ENCODE results near the gene SIL1. TPM values are rescaled to one million over a fixed set of nuclear protein-coding genes. Genes with fewer than 3 reads are reported as not detected.
A peak's percentile ranks its signal among the peaks of the same experiment; 100 is the strongest.

The SIL1 gene
- total and polyA plus RNA-seq, 8 donors, result 22.2 to 83.6 (median 33.4) TPM

GRCh38 chr5:138978080-138978479 lies 220.1 kb downstream of the SIL1 start:
- no peak for DNase-seq
- Histone ChIP-seq H3K27me3 (no peaks in the 10 kb centered on the region), H3K27ac (no peak overlapping the region), H3K9me3 (no peaks in the 10 kb centered on the region), H3K4me1 (peaks cover 8 to 39% (median 22%) of the 10 kb centered on the region in 4 donors), H3K36me3 (no peaks in the 10 kb centered on the region), H3K4me3 (no peak overlapping the region)
- TF ChIP-seq EP300 (IDR thresholded peaks at IDR 0.05), result no peak
- no peak for TF ChIP-seq POLR2AphosphoS5 (IDR thresholded peaks at IDR 0.05)
- no peak for TF ChIP-seq CTCF (IDR thresholded peaks at IDR 0.05)
- no peak for TF ChIP-seq POLR2A (IDR thresholded peaks at IDR 0.05)
- intact Hi-C loops (cut with DNase I; ENCODE audit: low total_unique reads), result no loop called here
- 70 to 100% (median 92%) methylated on average over 1 of the region's 1 CpG for WGBS, 5 donors

GRCh38 chr5:138975098-138975847 lies 222.9 kb downstream of the SIL1 start:
- Histone ChIP-seq H3K9me3 (no peaks in the 10 kb centered on the region), H3K36me3 (no peaks in the 10 kb centered on the region), H3K4me3 (no peak overlapping the region), H3K27me3 (no peaks in the 10 kb centered on the region), H3K27ac (peak overlapping the region in 4 of 5 donors; percentile 47 to 80 (median 73)), H3K4me1 (peaks cover 8 to 49% (median 29%) of the 10 kb centered on the region in 4 donors)
- peak in 1 of 2 donors; percentile 79 for DNase-seq
- intact Hi-C loops (cut with DNase I; ENCODE audit: low total_unique reads), result no loop called here
- TF ChIP-seq EP300 (IDR thresholded peaks at IDR 0.05) (no peak), POLR2AphosphoS5 (IDR thresholded peaks at IDR 0.05) (no peak), POLR2A (IDR thresholded peaks at IDR 0.05) (no peak), CTCF (IDR thresholded peaks at IDR 0.05) (no peak)
- WGBS, 5 donors, result 75 to 85% (median 81%) methylated on average over 9 to 10 of the region's 10 CpGs

GRCh38 chr5:138974227-138975063 lies 223.7 kb downstream of the SIL1 start:
- Histone ChIP-seq H3K9me3 (no peaks in the 10 kb centered on the region), H3K36me3 (no peaks in the 10 kb centered on the region), H3K4me1 (peaks cover 8 to 52% (median 32%) of the 10 kb centered on the region in 4 donors), H3K27me3 (no peaks in the 10 kb centered on the region), H3K27ac (peak overlapping the region; percentile 47 to 80 (median 72)), H3K4me3 (no peak overlapping the region)
- 18 to 57% (median 34%) methylated on average over 8 of the region's 8 CpGs for WGBS, 5 donors
- intact Hi-C loops (cut with DNase I; ENCODE audit: low total_unique reads), result no loop called here
- TF ChIP-seq CTCF (IDR thresholded peaks at IDR 0.05) (no peak), EP300 (IDR thresholded peaks at IDR 0.05) (no peak), POLR2AphosphoS5 (IDR thresholded peaks at IDR 0.05) (peak in 1 of 3 donors; percentile 60), POLR2A (IDR thresholded peaks at IDR 0.05) (no peak)
- DNase-seq, result peak; percentile 78 to 80

- H3K27ac ChIP-seq, result no peak overlapping the region
- no peaks in the 10 kb centered on the region for H3K9me3 ChIP-seq
- no peaks in the 10 kb centered on the region for H3K27me3 ChIP-seq
- intact Hi-C loops (cut with DNase I; ENCODE audit: low total_unique reads), result no loop called here
- no peak for TF ChIP-seq CTCF (IDR thresholded peaks at IDR 0.05)
- TF ChIP-seq POLR2A (IDR thresholded peaks at IDR 0.05), result no peak
- no peak for TF ChIP-seq EP300 (IDR thresholded peaks at IDR 0.05)
- TF ChIP-seq POLR2AphosphoS5 (IDR thresholded peaks at IDR 0.05), result no peak
- no peak for DNase-seq
- H3K36me3 ChIP-seq, result no peaks in the 10 kb centered on the region
- H3K4me3 ChIP-seq, result no peak overlapping the region
- 85 to 91% (median 87%) methylated on average over 3 to 4 of the region's 4 CpGs for WGBS, 5 donors
- H3K4me1 ChIP-seq, result peaks cover 12 to 56% (median 34%) of the 10 kb centered on the region in 4 donors
These were observed 225.3 kb downstream of the SIL1 start for GRCh38 chr5:138972836-138973235.
